HG03064 (cell line): ENCODE measurements around the gene ADAM21.
"Not testable (repeated sequence)": the region's sequence is repeated elsewhere in the genome, so short reads cannot be mapped to it uniquely, and the experiment has no call there.

ENCODE experiments used
- ATAC-seq: cut with Tn5 transposase; IDR thresholded peaks from one replicate; pipeline ENCODE4 v1.9.1; 2021; ENCODE audit warnings: low read depth; ENCODE audit not compliant: unreplicated experiment

The ADAM21 gene

GRCh38 chr14:70475459-70475858 lies 23.5 kb downstream of the ADAM21 start:
- not testable (repeated sequence) for ATAC-seq

GRCh38 chr14:70477356-70478105 lies 25.6 kb downstream of the ADAM21 start:
- ATAC-seq, result not testable (repeated sequence)

GRCh38 chr14:70489579-70490200 lies 37.7 kb downstream of the ADAM21 start:
- ATAC-seq, result no peak

- no peak for ATAC-seq
These were observed 46.2 kb downstream of the ADAM21 start for GRCh38 chr14:70498191-70498590.
